Pancreas (tissue), 10 donors: Measurements from ENCODE around the gene THRA. TPM values are rescaled to one million over a fixed set of nuclear protein-coding genes. Genes with fewer than 3 reads are reported as not detected.

Experiments
- ATAC-seq, 4 donors: fragments of 200-7000 bp; cut with Tn5 transposase; one replicate each; pipeline versions ENCODE4 v1.8.0 to v1.9.1; 2020; ENCODE audit warnings: mild to moderate bottlenecking in 4 of 4, moderate library complexity in 4 of 4
- DNase-seq, 6 donors: peaks; one replicate each; pipeline ENCODE4 v3.0.0-alpha.2; 2020
- FAIRE-seq: peaks from 2 replicates; lab custom pipeline; 2012; peaks lifted over from hg19 to GRCh38; lab: Jason Lieb, UNC
- H3K27ac ChIP-seq, 4 donors: fragments of 200-600 bp; sonication (generic); 1 replicate in 3 of 4; 2 replicates in 1 of 4; pipeline versions ENCODE4 v1.5.0 to v1.8.0; 2020
- H3K27me3 ChIP-seq, 4 donors: fragments of 200-600 bp; one replicate each; pipeline ENCODE4 v1.8.0; 2021
- H3K36me3 ChIP-seq, 3 donors: fragments of 200-600 bp; sonication (generic) in 1 of 3; one replicate each; pipeline versions ENCODE4 v1.5.0 to v1.8.0; 2020 to 2021
- H3K4me1 ChIP-seq, 3 donors: fragments of 200-600 bp; one replicate each; pipeline ENCODE4 v1.8.0; 2021
- H3K4me3 ChIP-seq, 4 donors: fragments of 200-600 bp; sonication (generic) in 2 of 4; one replicate each; pipeline versions ENCODE4 v1.5.0 to v1.8.0; 2020 to 2021
- H3K9me3 ChIP-seq, 4 donors: fragments of 200-600 bp; one replicate each; pipeline ENCODE4 v1.8.0; 2021
- CTCF ChIP-seq, 4 donors: fragments of 200-600 bp; sonication (generic) in 3 of 4; IDR thresholded peaks; one replicate each; pipeline versions ENCODE4 v1.5.0 to v1.8.0; 2021; ENCODE audit warnings: antibody characterized with exemption in 4 of 4
- WGBS, 2 donors: extraction: QIAGEN DNeasy Blood & Tissue Kit; methylation state at CpG; one replicate each; pipeline ENCODE4 v1.1.7; 2013; 5-methylcytosine and 5-hydroxymethylcytosine counted together
- intact Hi-C, 3 donors: fragments of 100-400 bp; cut with DNase I; formaldehyde crosslinking; loops; one replicate each; pipeline versions ENCODE4 v1.11.1 to v1.14.2; 2022
- polyA plus RNA-seq, 2 donors: library from polyadenylated mRNA; stranded (reverse); fragments of 200-250 nt; gene quantifications; one replicate each; pipeline ENCODE4 v1.2.3, GENCODE V29; 2013
- total RNA-seq, 6 donors: library from RNA; stranded (reverse); fragmentation: NEBNext Ultra II Directional in 4 of 6; extraction: Animal tissue kit (Norgen Biotek cat#: 25700) in 4 of 6; gene quantifications; one replicate each; pipeline versions ENCODE4 v1.2.1 to v1.2.4, GENCODE V29; 2021 to 2023
- donor health status: healthy with polysubstance abuse.
- donor health status: DM: no; HTN: no; CAD: no; lungs with moderate emphysema.
- donor health status: DM: no; HTN: no; CAD: no.
- donor health status: control.
- donor health status: control.
- donor health status: Bipolar disorder and iron deficiency.
- donor health status: DM: yes; HTN: yes; CAD: no.
- donor health status: DM: no; HTN: no; CAD: no.
- donor health status: DM: no; HTN: no; CAD: no.
- donor health status: DM: yes; HTN: yes; CAD: no.

THRA gene
- total and polyA plus RNA-seq, 8 donors: 13.8 to 35.7 (median 22.6) TPM

DNA sequence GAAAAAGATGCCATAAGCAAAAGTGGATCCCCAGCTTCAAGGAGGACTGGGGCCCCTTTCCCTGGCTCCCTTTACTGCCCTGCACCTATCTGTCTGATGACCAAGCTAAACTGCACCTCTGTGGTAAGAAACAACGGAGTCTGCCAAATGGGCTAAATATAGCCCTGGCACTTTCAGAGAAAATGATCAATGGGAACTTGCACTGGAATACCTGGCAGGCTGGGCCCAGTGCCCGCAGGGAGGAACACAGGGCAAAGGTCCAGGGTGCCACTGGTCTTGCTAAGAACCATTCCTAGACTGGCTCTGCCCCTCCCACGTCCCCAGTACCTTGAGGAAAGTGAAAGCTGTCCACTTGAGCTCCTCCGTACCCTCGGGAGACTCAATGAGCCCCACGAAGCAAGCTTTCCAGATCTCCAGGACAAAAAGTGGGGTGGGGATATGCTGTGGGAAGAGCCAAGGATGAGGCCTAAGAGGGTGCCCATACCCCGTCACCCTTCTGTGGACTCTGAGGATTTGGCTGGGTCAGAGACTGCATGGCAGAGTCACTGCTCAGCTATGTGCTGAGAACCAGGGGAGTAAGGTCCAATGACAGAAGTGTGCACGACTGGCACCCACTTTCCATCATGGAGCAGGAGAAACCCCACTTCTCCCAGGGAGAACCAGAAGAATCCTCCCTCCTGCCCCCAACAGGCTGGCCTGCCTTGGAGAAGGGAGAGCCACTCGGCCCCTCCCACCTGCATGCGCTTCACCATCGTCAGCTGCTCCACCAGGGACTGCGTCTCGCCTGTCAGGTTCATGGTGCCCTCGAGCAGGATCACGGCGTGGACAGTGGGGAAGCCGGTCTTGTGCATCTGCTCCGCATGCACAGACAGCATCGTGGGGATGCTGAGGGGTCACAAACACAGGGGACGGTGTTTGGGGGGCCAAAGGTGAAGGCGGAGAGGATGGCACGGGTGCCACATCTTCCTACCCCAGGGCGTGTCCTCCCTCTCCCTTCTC lies 30.1 kb upstream of the THRA start:
- Histone ChIP-seq H3K4me3 (no peak overlapping the region), H3K36me3 (peaks cover 0 to 17% (median 9%) of the 10 kb centered on the region in 3 donors), H3K4me1 (peaks cover 18 to 24% (median 24%) of the 10 kb centered on the region in 3 donors), H3K27ac (peak overlapping the region; percentile 43 to 78 (median 59)), H3K27me3 (no peaks in the 10 kb centered on the region), H3K9me3 (no peaks in the 10 kb centered on the region)
- TF ChIP-seq CTCF (IDR thresholded peaks at IDR 0.05): no peak
- FAIRE-seq: no peak
- 41 to 54% methylated on average over 23 of the region's 23 CpGs for WGBS, 2 donors
- intact Hi-C loops: loop anchor here in 1 of 3 donors (10.0 kb wide), 1 partner anchor 52 kb away; no protein-coding TSS in a partner anchor
- peak; percentile 86 to 93 (median 91) for ATAC-seq
- DNase-seq: peak; percentile 88 to 97 (median 95)

GRCh38 chr17:40033339-40033738 lies 29.4 kb upstream of the THRA start:
- Histone ChIP-seq H3K36me3 (peaks cover 0 to 12% (median 9%) of the 10 kb centered on the region in 3 donors), H3K9me3 (no peaks in the 10 kb centered on the region), H3K27ac (peak overlapping the region; percentile 43 to 78 (median 59)), H3K4me3 (no peak overlapping the region), H3K27me3 (no peaks in the 10 kb centered on the region), H3K4me1 (peaks cover 18 to 24% (median 24%) of the 10 kb centered on the region in 3 donors)
- WGBS, 2 donors: 40 to 47% methylated on average over 8 of the region's 8 CpGs
- DNase-seq (peak in 4 of 6 donors; percentile 54 to 65 (median 60)), FAIRE-seq (no peak), ATAC-seq (peak; percentile 53 to 76 (median 64))
- intact Hi-C loops: loop anchor here in 1 of 3 donors (10.0 kb wide), 1 partner anchor 51 kb away; no protein-coding TSS in a partner anchor
- TF ChIP-seq CTCF (IDR thresholded peaks at IDR 0.05): no peak

GRCh38 chr17:40034426-40035161 lies 28.2 kb upstream of the THRA start:
- DNase-seq (no peak), FAIRE-seq (no peak), ATAC-seq (no peak)
- Histone ChIP-seq H3K4me1 (peaks cover 18 to 24% (median 24%) of the 10 kb centered on the region in 3 donors), H3K27ac (no peak overlapping the region), H3K36me3 (peaks cover 0 to 6% (median 0%) of the 10 kb centered on the region in 3 donors), H3K4me3 (no peak overlapping the region), H3K27me3 (no peaks in the 10 kb centered on the region), H3K9me3 (no peaks in the 10 kb centered on the region)
- TF ChIP-seq CTCF (IDR thresholded peaks at IDR 0.05): no peak
- 72 to 79% methylated on average over 8 of the region's 8 CpGs for WGBS, 2 donors
- intact Hi-C loops: loop anchor here in 1 of 3 donors (10.0 kb wide), 1 partner anchor 50 kb away; no protein-coding TSS in a partner anchor

GRCh38 chr17:40035162-40035559 lies 27.6 kb upstream of the THRA start:
- Histone ChIP-seq H3K27ac (no peak overlapping the region), H3K4me3 (no peak overlapping the region), H3K4me1 (peaks cover 18 to 24% (median 24%) of the 10 kb centered on the region in 3 donors), H3K36me3 (peaks cover 0 to 6% (median 0%) of the 10 kb centered on the region in 3 donors), H3K27me3 (no peaks in the 10 kb centered on the region), H3K9me3 (no peaks in the 10 kb centered on the region)
- intact Hi-C loops: loop anchor here in 1 of 3 donors (10.0 kb wide), 1 partner anchor 50 kb away; no protein-coding TSS in a partner anchor
- ATAC-seq (no peak), DNase-seq (no peak), FAIRE-seq (no peak)
- whole genome bisulfite sequencing, 2 donors: 42 to 44% methylated on average over 11 to 12 of the region's 12 CpGs
- TF ChIP-seq CTCF (IDR thresholded peaks at IDR 0.05): peak in 1 of 4 donors; percentile 15
